Dermis microvascular lymphatic vessel endothelial cell (primary cell): ENCODE data around the gene SNAPIN. TPM values are rescaled to one million over a fixed set of nuclear protein-coding genes. Genes with fewer than 3 reads are reported as not detected.
"Not testable (repeated sequence)": the region's sequence is repeated elsewhere in the genome, so short reads cannot be mapped to it uniquely, and the experiment has no call there.

Experiments used
- DNase-seq, 2 donors: peaks; one replicate each; pipeline versions ENCODE4 v3.0.0 to v3.0.0-alpha.2; 2010; ENCODE audit warnings: low read depth in 2 of 2
- total RNA-seq: library from RNA; depleted of rRNA; stranded (reverse); fragments of >200 nt; gene quantifications from 2 replicates; pipeline ENCODE4 v1.2.1, GENCODE V29; 2014

The SNAPIN gene
- total RNA-seq, 1 donor from 2014 or later: 55.5 TPM

GRCh38 chr1:153646672-153647345 is 11.7 kb upstream of the SNAPIN start:
- no peak for DNase-seq

- DNase-seq: no peak
Measured at GRCh38 chr1:153647346-153647714, 11.2 kb upstream of the SNAPIN start.

GRCh38 chr1:153648000-153648643 is 10.4 kb upstream of the SNAPIN start:
- no peak for DNase-seq

- no peak for DNase-seq
Measured at GRCh38 chr1:153649137-153649862, 9.2 kb upstream of the SNAPIN start.

- DNase-seq: peak in 1 of 2 donors; percentile 23
Measured at GRCh38 chr1:153649863-153650235, 8.7 kb upstream of the SNAPIN start.

- no peak for DNase-seq
Measured at GRCh38 chr1:153651771-153652170, 6.7 kb upstream of the SNAPIN start.

GRCh38 chr1:153652805-153653500 is 5.5 kb upstream of the SNAPIN start:
- DNase-seq: peak in 1 of 2 donors; percentile 8

GRCh38 chr1:153655333-153655732 is 3.2 kb upstream of the SNAPIN start:
- DNase-seq: no peak

GRCh38 chr1:153659175-153659534 is 652 bp downstream of the SNAPIN start:
- no peak for DNase-seq

GRCh38 chr1:153659656-153660055 is 1.2 kb downstream of the SNAPIN start:
- DNase-seq: no peak

GRCh38 chr1:153661111-153661708 is 2.7 kb downstream of the SNAPIN start:
- DNase-seq: no peak

- DNase-seq: no peak
Measured at GRCh38 chr1:153662269-153662668, 3.8 kb downstream of the SNAPIN start.

GRCh38 chr1:153663211-153663610 is 4.7 kb downstream of the SNAPIN start:
- no peak for DNase-seq

GRCh38 chr1:153667439-153667838 is 8.9 kb downstream of the SNAPIN start:
- DNase-seq: no peak

GRCh38 chr1:153668672-153669071 is 10.2 kb downstream of the SNAPIN start:
- DNase-seq: not testable (repeated sequence)

GRCh38 chr1:153669606-153670005 is 11.1 kb downstream of the SNAPIN start:
- no peak for DNase-seq

- DNase-seq: peak in 1 of 2 donors; percentile 22
Measured at GRCh38 chr1:153670257-153670858, 11.9 kb downstream of the SNAPIN start.

- peak; percentile 100 for DNase-seq
Measured at GRCh38 chr1:153670859-153671627, 12.5 kb downstream of the SNAPIN start, which contains the start of gene ILF2. TSS of gene ILF2 (minus strand) at chr1:153670993. CDS start at chr1:153670922, 71 bp downstream.

- DNase-seq: not testable (repeated sequence)
Measured at GRCh38 chr1:153671628-153672353, 13.3 kb downstream of the SNAPIN start.

- no peak for DNase-seq
Measured at GRCh38 chr1:153673511-153673910, 15.0 kb downstream of the SNAPIN start.
